NCI-H2196 treated with DMSO at 0.1 percent for 48 hours (cell line): Measurements from ENCODE around the gene OSBPL10.
"Not testable (repeated sequence)": the region's sequence is repeated elsewhere in the genome, so short reads cannot be mapped to it uniquely, and the experiment has no call there.

Source experiments
- DNase-seq: peaks from one replicate; lab custom pipeline; 2025; ENCODE audit not compliant: unreplicated experiment; lab: John Stamatoyannopoulos, UW

The OSBPL10 gene

GRCh38 chr3:31819441-31819840 is 161.6 kb downstream of the OSBPL10 start:
- DNase-seq: no peak

GRCh38 chr3:31817411-31817966 is 163.6 kb downstream of the OSBPL10 start:
- DNase-seq: no peak

- no peak for DNase-seq
Measured at GRCh38 chr3:31815631-31816440, 165.2 kb downstream of the OSBPL10 start.

- DNase-seq: no peak
Measured at GRCh38 chr3:31815006-31815405, 166.1 kb downstream of the OSBPL10 start.

- no peak for DNase-seq
Measured at GRCh38 chr3:31813686-31814085, 167.4 kb downstream of the OSBPL10 start.

- DNase-seq: no peak
Measured at GRCh38 chr3:31813197-31813596, 167.9 kb downstream of the OSBPL10 start.

GRCh38 chr3:31810991-31811433 is 170.1 kb downstream of the OSBPL10 start:
- no peak for DNase-seq

- no peak for DNase-seq
Measured at GRCh38 chr3:31808143-31808720, 172.8 kb downstream of the OSBPL10 start.

- no peak for DNase-seq
Measured at GRCh38 chr3:31804251-31805051, 176.6 kb downstream of the OSBPL10 start.

- DNase-seq: no peak
Measured at GRCh38 chr3:31802981-31803740, 177.9 kb downstream of the OSBPL10 start.

GRCh38 chr3:31800436-31800835 is 180.6 kb downstream of the OSBPL10 start:
- DNase-seq: no peak

GRCh38 chr3:31798840-31799239 is 182.2 kb downstream of the OSBPL10 start:
- DNase-seq: no peak

- DNase-seq: no peak
Measured at GRCh38 chr3:31793821-31794220, 187.2 kb downstream of the OSBPL10 start.

GRCh38 chr3:31791090-31791430 is 190.0 kb downstream of the OSBPL10 start:
- no peak for DNase-seq

- no peak for DNase-seq
Measured at GRCh38 chr3:31790193-31791089, 190.6 kb downstream of the OSBPL10 start.

- DNase-seq: no peak
Measured at GRCh38 chr3:31789429-31789828, 191.6 kb downstream of the OSBPL10 start.

GRCh38 chr3:31785734-31786133 is 195.3 kb downstream of the OSBPL10 start:
- DNase-seq: no peak

GRCh38 chr3:31785286-31785685 is 195.8 kb downstream of the OSBPL10 start:
- no peak for DNase-seq

- not testable (repeated sequence) for DNase-seq
Measured at GRCh38 chr3:31783851-31784250, 197.2 kb downstream of the OSBPL10 start.

- not testable (repeated sequence) for DNase-seq
Measured at GRCh38 chr3:31782306-31782705, 198.8 kb downstream of the OSBPL10 start.
